SU-DHL-6 (cell line): Measurements from ENCODE around the gene ANKRD33B.

Source experiments
- EZH2phosphoT487 ChIP-seq: fragments of 200-600 bp; sonication (generic), shearing (Covaris generic); conservative IDR thresholded peaks from 2 replicates; pipeline ENCODE4 v1.6.1; 2018; ENCODE audit warnings: mild to moderate bottlenecking, antibody characterized with exemption, low read length, moderate library complexity, mixed read lengths
- TF ChIP-seq, protein P1 (sequence below): fragments of 200-600 bp; sonication (generic); IDR thresholded peaks from one replicate; pipeline ENCODE4 v1.5.1; 2017; ENCODE audit warnings: antibody characterized with exemption, mild to moderate bottlenecking, low read length, moderate library complexity; ENCODE audit not compliant: insufficient read depth, poor library complexity, severe bottlenecking

DNA sequence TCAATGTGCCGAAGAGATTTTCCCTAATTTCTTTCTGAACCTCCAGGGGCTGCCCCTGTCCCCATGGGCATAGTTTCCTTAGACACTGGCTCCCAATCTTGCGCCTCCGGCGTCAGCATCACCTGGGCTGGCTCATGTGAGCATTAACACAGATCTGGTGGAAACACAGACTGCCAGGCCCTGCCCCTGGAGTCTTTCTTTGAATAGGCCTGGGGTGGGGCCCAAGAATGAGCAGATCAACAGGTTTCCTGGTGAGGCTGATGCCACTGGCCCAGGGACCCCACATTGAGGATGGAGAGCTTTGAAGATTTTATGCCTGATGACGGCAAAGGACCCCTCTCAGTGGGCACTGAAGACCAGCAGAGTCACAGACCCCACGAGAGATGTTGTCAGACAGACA, 60.8 kb downstream of the ANKRD33B start:
- TF ChIP-seq, protein P1, sequence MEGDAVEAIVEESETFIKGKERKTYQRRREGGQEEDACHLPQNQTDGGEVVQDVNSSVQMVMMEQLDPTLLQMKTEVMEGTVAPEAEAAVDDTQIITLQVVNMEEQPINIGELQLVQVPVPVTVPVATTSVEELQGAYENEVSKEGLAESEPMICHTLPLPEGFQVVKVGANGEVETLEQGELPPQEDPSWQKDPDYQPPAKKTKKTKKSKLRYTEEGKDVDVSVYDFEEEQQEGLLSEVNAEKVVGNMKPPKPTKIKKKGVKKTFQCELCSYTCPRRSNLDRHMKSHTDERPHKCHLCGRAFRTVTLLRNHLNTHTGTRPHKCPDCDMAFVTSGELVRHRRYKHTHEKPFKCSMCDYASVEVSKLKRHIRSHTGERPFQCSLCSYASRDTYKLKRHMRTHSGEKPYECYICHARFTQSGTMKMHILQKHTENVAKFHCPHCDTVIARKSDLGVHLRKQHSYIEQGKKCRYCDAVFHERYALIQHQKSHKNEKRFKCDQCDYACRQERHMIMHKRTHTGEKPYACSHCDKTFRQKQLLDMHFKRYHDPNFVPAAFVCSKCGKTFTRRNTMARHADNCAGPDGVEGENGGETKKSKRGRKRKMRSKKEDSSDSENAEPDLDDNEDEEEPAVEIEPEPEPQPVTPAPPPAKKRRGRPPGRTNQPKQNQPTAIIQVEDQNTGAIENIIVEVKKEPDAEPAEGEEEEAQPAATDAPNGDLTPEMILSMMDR, result no peak
- no peak for TF ChIP-seq EZH2phosphoT487
